Ureter (tissue), 1 donor: ENCODE measurements around the gene CSRP3. TPM values are rescaled to one million over a fixed set of nuclear protein-coding genes. Genes with fewer than 3 reads are reported as not detected.

ENCODE experiments used
- total RNA-seq: library from RNA; stranded (reverse); gene quantifications from one replicate; pipeline ENCODE4 v1.2.4, GENCODE V29; 2023
- donor health status: DM: yes; HTN: yes; CAD: no.

CSRP3 gene
- total RNA-seq, 1 donor from 2014 or later = 0.68 TPM

Other genes starting within 250 kb of the CSRP3 start
- gene MRGPRX2, start 141.3 kb downstream of the CSRP3 start, total RNA-seq = not detected
- 44.1 TPM for gene ZDHHC13, start 84.8 kb downstream of the CSRP3 start, total RNA-seq
- gene E2F8, start 39.0 kb upstream of the CSRP3 start, total RNA-seq = 3.0 TPM